Upper lobe of right lung (tissue), 1 donor: ENCODE results near the gene TLCD3A. TPM values are rescaled to one million over a fixed set of nuclear protein-coding genes. Genes with fewer than 3 reads are reported as not detected.
"Not testable (repeated sequence)": the region's sequence is repeated elsewhere in the genome, so short reads cannot be mapped to it uniquely, and the experiment has no call there.

Source experiments
- ATAC-seq: fragments of 200-7000 bp; cut with Tn5 transposase; one replicate; pipeline ENCODE4 v1.9.1; 2020; ENCODE audit warnings: mild to moderate bottlenecking, moderate library complexity
- DNase-seq: peaks from one replicate; pipeline ENCODE4 v3.0.0-alpha.2; 2020
- H3K27ac ChIP-seq: fragments of 200-600 bp; one replicate; pipeline ENCODE4 v1.8.0; 2022
- H3K27me3 ChIP-seq: fragments of 200-600 bp; one replicate; pipeline ENCODE4 v1.8.0; 2022; ENCODE audit warnings: mild to moderate bottlenecking
- H3K36me3 ChIP-seq: fragments of 200-600 bp; one replicate; pipeline ENCODE4 v1.8.0; 2022
- H3K4me1 ChIP-seq: fragments of 200-600 bp; one replicate; pipeline ENCODE4 v1.8.0; 2022
- H3K4me3 ChIP-seq: fragments of 200-600 bp; one replicate; pipeline ENCODE4 v1.8.0; 2022; ENCODE audit warnings: mild to moderate bottlenecking
- H3K9me3 ChIP-seq: fragments of 200-600 bp; one replicate; pipeline ENCODE4 v1.8.0; 2022
- intact Hi-C: fragments of 100-400 bp; cut with DNase I; formaldehyde crosslinking; loops from one replicate; pipeline ENCODE4 v1.11.0; 2022
- total RNA-seq: library from RNA; stranded (reverse); fragmentation: NEBNext Ultra II Directional; extraction: Animal tissue kit (Norgen Biotek cat#: 25700); gene quantifications from one replicate; pipeline ENCODE4 v1.2.1, GENCODE V29; 2021
- TF ChIP-seq, protein P1 (sequence below): fragments of 200-600 bp; IDR thresholded peaks from one replicate; pipeline ENCODE4 v1.8.0; 2022; ENCODE audit warnings: antibody characterized with exemption
- donor health status: DM: no; HTN: yes; CAD: no; lungs with severe emphysema.

Gene TLCD3A
- total RNA-seq, 1 donor from 2014 or later = 11.9 TPM

DNA sequence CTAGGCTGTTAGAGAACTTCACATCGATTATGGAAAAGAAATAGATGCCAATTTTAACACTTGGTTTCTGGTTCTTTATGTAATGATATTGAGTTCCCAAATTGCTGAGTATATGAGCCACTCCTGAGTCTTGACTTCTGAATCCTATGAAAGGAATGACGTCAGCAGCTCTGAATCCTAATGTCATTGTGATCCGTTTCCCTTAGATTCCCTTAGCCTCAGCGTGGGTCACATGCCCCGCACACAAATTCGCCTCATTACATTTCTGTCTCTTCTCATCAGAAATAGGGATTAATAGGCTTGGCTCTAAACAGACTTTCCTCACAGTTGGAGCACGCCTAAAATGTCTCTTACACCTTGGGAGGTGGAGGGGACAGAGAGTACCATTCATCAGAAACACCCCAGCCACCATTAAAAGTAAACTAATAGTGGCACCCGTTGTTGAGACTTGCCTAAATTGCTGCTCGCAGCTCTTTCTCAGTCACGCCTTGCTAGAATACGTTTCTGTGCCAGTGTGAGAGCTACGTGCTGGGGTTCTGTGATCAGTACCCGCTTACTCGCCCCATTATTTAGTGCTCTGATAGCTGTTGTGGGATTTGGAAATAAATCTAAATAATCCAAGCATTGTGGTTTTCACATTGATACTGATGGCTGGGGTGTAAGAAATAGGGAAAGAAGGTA lies 56.9 kb downstream of the TLCD3A start:
- no peak for ATAC-seq
- Histone ChIP-seq H3K9me3 (no peaks in the 10 kb centered on the region), H3K27me3 (no peaks in the 10 kb centered on the region), H3K27ac (no peak overlapping the region), H3K4me3 (no peak overlapping the region), H3K36me3 (peaks cover 50% of the 10 kb centered on the region), H3K4me1 (peaks cover 1% of the 10 kb centered on the region)
- intact Hi-C loops = no loop called here
- TF ChIP-seq, protein P1, sequence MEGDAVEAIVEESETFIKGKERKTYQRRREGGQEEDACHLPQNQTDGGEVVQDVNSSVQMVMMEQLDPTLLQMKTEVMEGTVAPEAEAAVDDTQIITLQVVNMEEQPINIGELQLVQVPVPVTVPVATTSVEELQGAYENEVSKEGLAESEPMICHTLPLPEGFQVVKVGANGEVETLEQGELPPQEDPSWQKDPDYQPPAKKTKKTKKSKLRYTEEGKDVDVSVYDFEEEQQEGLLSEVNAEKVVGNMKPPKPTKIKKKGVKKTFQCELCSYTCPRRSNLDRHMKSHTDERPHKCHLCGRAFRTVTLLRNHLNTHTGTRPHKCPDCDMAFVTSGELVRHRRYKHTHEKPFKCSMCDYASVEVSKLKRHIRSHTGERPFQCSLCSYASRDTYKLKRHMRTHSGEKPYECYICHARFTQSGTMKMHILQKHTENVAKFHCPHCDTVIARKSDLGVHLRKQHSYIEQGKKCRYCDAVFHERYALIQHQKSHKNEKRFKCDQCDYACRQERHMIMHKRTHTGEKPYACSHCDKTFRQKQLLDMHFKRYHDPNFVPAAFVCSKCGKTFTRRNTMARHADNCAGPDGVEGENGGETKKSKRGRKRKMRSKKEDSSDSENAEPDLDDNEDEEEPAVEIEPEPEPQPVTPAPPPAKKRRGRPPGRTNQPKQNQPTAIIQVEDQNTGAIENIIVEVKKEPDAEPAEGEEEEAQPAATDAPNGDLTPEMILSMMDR = no peak
- DNase-seq = no peak

GRCh38 chr17:789931-790873 lies 57.8 kb downstream of the TLCD3A start:
- H3K4me3 ChIP-seq, H3K4me1 ChIP-seq, DNase-seq, ATAC-seq, H3K9me3 ChIP-seq, H3K27me3 ChIP-seq, H3K27ac ChIP-seq: not testable (repeated sequence)
- H3K36me3 ChIP-seq = peaks cover 46% of the 10 kb centered on the region
- intact Hi-C loops = loop anchor here (5.0 kb wide), 1 partner anchor 197 kb away; no protein-coding TSS in a partner anchor

- H3K4me3 ChIP-seq, DNase-seq, ATAC-seq, H3K27me3 ChIP-seq, H3K9me3 ChIP-seq, H3K27ac ChIP-seq: not testable (repeated sequence)
- intact Hi-C loops = loop anchor here (5.0 kb wide), 1 partner anchor 196 kb away; no protein-coding TSS in a partner anchor
- H3K36me3 ChIP-seq = peaks cover 46% of the 10 kb centered on the region
- H3K4me1 ChIP-seq = peaks cover 14% of the 10 kb centered on the region
Observed at GRCh38 chr17:790874-791247, 58.5 kb downstream of the TLCD3A start.

DNA sequence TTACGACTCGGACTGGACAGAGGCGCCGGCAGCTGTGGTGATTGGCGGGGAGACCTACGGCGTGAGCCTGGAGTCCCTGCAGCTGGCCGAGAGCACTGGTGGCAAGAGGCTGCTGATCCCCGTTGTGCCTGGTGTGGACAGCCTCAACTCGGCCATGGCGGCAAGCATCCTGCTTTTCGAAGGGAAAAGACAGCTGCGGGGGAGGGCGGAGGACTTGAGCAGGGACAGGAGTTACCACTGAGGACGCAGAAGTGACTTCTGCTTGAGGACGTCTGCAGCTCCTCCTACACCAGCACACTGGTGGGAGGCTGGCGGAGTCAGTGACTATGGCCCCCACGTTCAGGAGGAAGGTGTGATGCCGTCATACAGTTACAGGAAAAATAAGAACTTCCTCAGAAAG lies 59.4 kb downstream of the TLCD3A start:
- no peak for DNase-seq
- TF ChIP-seq, protein P1 = no peak

GRCh38 chr17:792277-792676 lies 59.9 kb downstream of the TLCD3A start:
- TF ChIP-seq, protein P1 = no peak
- no peak for DNase-seq
- Histone ChIP-seq H3K27me3 (no peaks in the 10 kb centered on the region), H3K27ac (no peak overlapping the region), H3K4me1 (peaks cover 14% of the 10 kb centered on the region), H3K9me3 (no peaks in the 10 kb centered on the region), H3K36me3 (peaks cover 46% of the 10 kb centered on the region), H3K4me3 (no peak overlapping the region)
- intact Hi-C loops = loop anchor here (5.0 kb wide), 1 partner anchor 195 kb away; no protein-coding TSS in a partner anchor
- no peak for ATAC-seq

More for the DNA sequence above, 59.4 kb downstream of the TLCD3A start:
- no peaks in the 10 kb centered on the region for H3K27me3 ChIP-seq
- ATAC-seq = no peak
- H3K4me3 ChIP-seq = no peak overlapping the region
- intact Hi-C loops = loop anchor here (5.0 kb wide), 1 partner anchor 195 kb away; no protein-coding TSS in a partner anchor
- peaks cover 14% of the 10 kb centered on the region for H3K4me1 ChIP-seq
- no peaks in the 10 kb centered on the region for H3K9me3 ChIP-seq
- H3K36me3 ChIP-seq = peaks cover 46% of the 10 kb centered on the region
- H3K27ac ChIP-seq = no peak overlapping the region

Other genes with a start within 250 kb of the TLCD3A start
- gene VPS53, start 17.8 kb upstream of the TLCD3A start, total RNA-seq = 79.5 TPM
- gene GEMIN4, start 19.7 kb downstream of the TLCD3A start, total RNA-seq = 23.0 TPM
- gene GLOD4, start 49.7 kb downstream of the TLCD3A start, total RNA-seq = 55.5 TPM
- gene MRM3, start 49.8 kb downstream of the TLCD3A start, total RNA-seq = 12.1 TPM
- 57.3 TPM for gene NXN, start 247.2 kb downstream of the TLCD3A start, total RNA-seq